CD4-positive, alpha-beta T cell (primary cell): Measurements from ENCODE around the gene ADGRL3. TPM values are rescaled to one million over a fixed set of nuclear protein-coding genes. Genes with fewer than 3 reads are reported as not detected.

ENCODE experiments used
- ATAC-seq: fragments of 200-7000 bp; cut with Tn5 transposase; one replicate; pipeline ENCODE4 v1.10.0; 2022; ENCODE audit warnings: mild to moderate bottlenecking; ENCODE audit not compliant: poor library complexity
- CTCF ChIA-PET: fragments of 350-600 bp; sonication (Branson Sonifier 250); formaldehyde crosslinking; loops from one replicate; lab custom pipeline; 2021; ENCODE audit warnings: antibody characterized with exemption, inconsistent platforms; lab: Charles Lee
- POLR2A ChIA-PET: fragments of 350-600 bp; sonication (Branson Sonifier 250); formaldehyde crosslinking; loops from one replicate; lab custom pipeline; 2021; ENCODE audit warnings: antibody characterized with exemption, inconsistent platforms; lab: Charles Lee
- DNase-seq, 14 experiments: peaks; one replicate each; pipeline ENCODE4 v3.0.0-alpha.2; 2013 to 2020; ENCODE audit warnings: mixed read lengths in 2 of 14
- H3K27ac ChIP-seq, 2 donors: one replicate each; pipeline versions ENCODE4 v1.5.1 to v1.7.0; 2013; ENCODE audit warnings: low read length in 2 of 2, low read depth in 1 of 2, mild to moderate bottlenecking in 1 of 2
- H3K27me3 ChIP-seq, 2 experiments: 1 replicate in 1 of 2; 2 replicates in 1 of 2; pipeline versions ENCODE4 v1.6.1 to v1.7.0; 2013; ENCODE audit warnings: low read length in 2 of 2, control low read depth in 1 of 2, mild to moderate bottlenecking in 1 of 2, moderate library complexity in 1 of 2; ENCODE audit not compliant: insufficient read depth in 2 of 2, control insufficient read depth in 1 of 2
- H3K36me3 ChIP-seq: one replicate; pipeline ENCODE4 v1.6.1; 2013; ENCODE audit warnings: low read length, control low read depth; ENCODE audit not compliant: insufficient read depth
- H3K4me1 ChIP-seq: one replicate; pipeline ENCODE4 v1.6.1; 2013; ENCODE audit warnings: low read length, control low read depth; ENCODE audit not compliant: insufficient read depth
- H3K4me3 ChIP-seq: one replicate; pipeline ENCODE4 v1.5.1; 2013; ENCODE audit warnings: mild to moderate bottlenecking, low read length, moderate library complexity
- H3K9me3 ChIP-seq, 2 experiments: 1 replicate in 1 of 2; 2 replicates in 1 of 2; pipeline versions ENCODE4 v1.6.1 to v1.7.0; 2013; ENCODE audit warnings: low read length in 2 of 2, mild to moderate bottlenecking in 2 of 2, control low read depth in 1 of 2, moderate library complexity in 1 of 2; ENCODE audit not compliant: control insufficient read depth in 1 of 2, insufficient read depth in 1 of 2
- H3K27ac Mint-ChIP-seq: one replicate; pipeline ENCODE4 v1.8.0; 2020; ENCODE audit warnings: mixed read lengths
- H3K27me3 Mint-ChIP-seq: one replicate; pipeline ENCODE4 v1.8.0; 2021; ENCODE audit warnings: mixed read lengths
- H3K36me3 Mint-ChIP-seq: one replicate; pipeline ENCODE4 v1.8.0; 2021; ENCODE audit warnings: low read depth, mixed read lengths
- H3K4me1 Mint-ChIP-seq: one replicate; pipeline ENCODE4 v1.8.0; 2021; ENCODE audit warnings: low read depth, mixed read lengths
- H3K4me3 Mint-ChIP-seq: one replicate; pipeline ENCODE4 v1.8.0; 2020; ENCODE audit warnings: mild to moderate bottlenecking, mixed read lengths
- H3K9me3 Mint-ChIP-seq: one replicate; pipeline ENCODE4 v1.8.0; 2020; ENCODE audit warnings: mixed read lengths
- CTCF ChIP-seq: fragments of 200-600 bp; IDR thresholded peaks from one replicate; pipeline ENCODE4 v1.8.0; 2022; ENCODE audit warnings: antibody characterized with exemption, mild to moderate bottlenecking
- intact Hi-C, 2 experiments: fragments of 100-400 bp; cut with DNase I in 1 of 2; cut with micrococcal nuclease in 1 of 2; formaldehyde crosslinking; loops; one replicate each; pipeline versions ENCODE4 v1.15.1 to v1.9.0; 2023 to 2025; cut with DNase I, micrococcal nuclease
- total RNA-seq, 174 experiments: library from RNA in 2 of 174; stranded (reverse) in 2 of 174; gene quantifications; one replicate each; pipeline ENCODE4 v1.2.3 and lab custom pipeline; 2021 to 2026

The ADGRL3 gene
- total RNA-seq, 2 experiments from 2014 or later: not detected

DNA sequence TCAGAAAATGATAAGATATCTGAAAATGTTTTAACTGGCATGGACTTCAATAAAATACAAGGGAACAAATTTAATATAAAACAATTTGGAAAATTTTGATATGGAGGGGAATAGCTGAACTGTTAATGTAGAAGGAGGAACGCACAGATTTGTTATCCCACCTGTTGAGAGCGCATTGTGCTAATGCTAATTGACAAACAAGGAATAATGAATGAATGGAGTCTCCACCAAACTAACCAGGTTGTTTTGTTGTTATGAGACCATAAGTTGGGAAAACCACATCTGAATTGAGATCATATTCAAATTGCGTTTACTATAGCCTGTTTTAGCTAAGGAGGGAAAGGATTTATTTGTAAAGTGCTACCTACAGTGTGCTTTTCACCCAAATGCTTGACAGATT lies 195.6 kb downstream of the ADGRL3 start:
- Histone ChIP-seq H3K27ac (no peak overlapping the region), H3K27me3 (no peaks in the 10 kb centered on the region), H3K36me3 (no peaks in the 10 kb centered on the region), H3K9me3 (peaks cover 0 to 14% of the 10 kb centered on the region in 2 experiments), H3K4me1 (no peaks in the 10 kb centered on the region), H3K4me3 (no peak overlapping the region)
- POLR2A ChIA-PET: no interaction called here
- H3K9me3 Mint-ChIP-seq: peaks cover 4% of the 10 kb centered on the region
- TF ChIP-seq CTCF: no peak
- no peak for DNase-seq
- no peak for ATAC-seq
- no peak overlapping the region for H3K27ac Mint-ChIP-seq
- intact Hi-C loops: no loop called here
- no peaks in the 10 kb centered on the region for H3K36me3 Mint-ChIP-seq
- CTCF ChIA-PET: no interaction called here
- no peaks in the 10 kb centered on the region for H3K4me1 Mint-ChIP-seq
- no peaks in the 10 kb centered on the region for H3K27me3 Mint-ChIP-seq
- H3K4me3 Mint-ChIP-seq: no peak overlapping the region

DNA sequence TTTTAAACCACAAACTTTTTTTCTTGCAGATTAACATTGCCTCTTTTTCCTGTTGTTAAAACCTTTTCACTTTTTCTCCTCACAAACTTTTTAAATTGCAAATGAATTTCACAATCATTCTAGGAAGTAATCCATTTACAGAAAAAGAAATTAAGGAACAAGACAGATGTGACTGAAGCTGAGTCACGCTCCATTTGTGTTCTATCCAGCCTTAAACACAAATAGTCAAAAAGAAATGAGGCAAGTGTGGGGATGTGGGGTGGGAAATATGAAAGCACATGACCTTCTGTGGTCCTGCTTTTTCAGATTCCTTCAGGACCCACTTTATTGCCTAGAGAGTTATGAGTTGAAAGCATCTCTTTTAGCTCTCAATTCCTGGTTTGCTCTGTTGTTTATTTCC lies 197.0 kb downstream of the ADGRL3 start:
- no peaks in the 10 kb centered on the region for H3K27me3 Mint-ChIP-seq
- no peak for TF ChIP-seq CTCF
- no peaks in the 10 kb centered on the region for H3K4me1 Mint-ChIP-seq
- Histone ChIP-seq H3K27ac (no peak overlapping the region), H3K9me3 (peaks cover 0 to 5% of the 10 kb centered on the region in 2 experiments), H3K36me3 (no peaks in the 10 kb centered on the region), H3K27me3 (no peaks in the 10 kb centered on the region), H3K4me3 (no peak overlapping the region), H3K4me1 (no peaks in the 10 kb centered on the region)
- POLR2A ChIA-PET: no interaction called here
- H3K27ac Mint-ChIP-seq: no peak overlapping the region
- H3K4me3 Mint-ChIP-seq: no peak overlapping the region
- CTCF ChIA-PET: no interaction called here
- ATAC-seq (no peak), DNase-seq (no peak)
- no peaks in the 10 kb centered on the region for H3K36me3 Mint-ChIP-seq
- peaks cover 3% of the 10 kb centered on the region for H3K9me3 Mint-ChIP-seq
- intact Hi-C loops: no loop called here

DNA sequence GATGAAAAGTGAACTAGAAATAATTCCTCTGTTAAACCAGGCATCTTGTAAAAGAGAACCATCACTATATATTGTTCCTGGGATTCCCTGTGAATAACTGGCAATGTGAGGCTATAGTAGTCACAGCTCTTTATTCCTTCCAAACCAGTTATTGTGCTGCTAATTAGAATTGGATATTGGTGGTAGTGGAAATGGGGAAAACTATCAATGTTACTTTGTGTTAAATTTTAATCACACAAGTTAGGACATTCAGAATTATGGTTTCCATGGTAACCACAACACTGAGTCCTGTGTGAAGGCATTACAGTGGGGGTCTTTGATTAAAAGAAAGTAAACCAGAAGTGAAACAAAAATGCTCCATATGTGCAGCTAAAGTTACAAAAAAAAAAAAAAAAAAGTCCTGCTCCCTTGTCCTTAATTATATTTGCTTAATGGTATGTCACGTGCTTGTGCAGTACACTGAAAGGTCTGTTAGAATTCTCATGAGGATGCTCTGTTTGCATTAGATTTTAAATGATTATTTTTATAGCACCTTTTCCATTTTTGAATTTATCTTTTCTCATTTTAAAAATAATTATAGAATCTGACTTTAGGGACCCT lies 200.4 kb downstream of the ADGRL3 start:
- H3K4me1 Mint-ChIP-seq: no peaks in the 10 kb centered on the region
- no peaks in the 10 kb centered on the region for H3K36me3 Mint-ChIP-seq
- no peaks in the 10 kb centered on the region for H3K27me3 ChIP-seq
- H3K4me3 Mint-ChIP-seq: no peak overlapping the region
- H3K27ac ChIP-seq: no peak overlapping the region
- H3K4me1 ChIP-seq: no peaks in the 10 kb centered on the region
- DNase-seq: no peak
- ATAC-seq: no peak
- no peak for TF ChIP-seq CTCF
- CTCF ChIA-PET: no interaction called here
- H3K27me3 Mint-ChIP-seq: no peaks in the 10 kb centered on the region
- no peaks in the 10 kb centered on the region for H3K36me3 ChIP-seq
- H3K9me3 ChIP-seq: no peaks in the 10 kb centered on the region
- intact Hi-C loops: no loop called here
- no peak overlapping the region for H3K27ac Mint-ChIP-seq
- POLR2A ChIA-PET: no interaction called here
- no peak overlapping the region for H3K4me3 ChIP-seq
- no peaks in the 10 kb centered on the region for H3K9me3 Mint-ChIP-seq
